HFF-Myc (cell line): Measurements from ENCODE around the gene MYL9.

ENCODE experiments used
- DNase-seq: peaks from one replicate; pipeline ENCODE4 v3.0.0-alpha.2; 2011; ENCODE audit warnings: low read depth; ENCODE audit errors: extremely low read depth
- H3K4me3 ChIP-seq: replicated peaks from 2 replicates; pipeline ENCODE4 v1.5.1; 2011; ENCODE audit warnings: low read depth, mild to moderate bottlenecking, control low read depth, low read length
- TF ChIP-seq, protein P1 (sequence below): IDR thresholded peaks from 2 replicates; pipeline ENCODE4 v1.5.1; 2012; ENCODE audit warnings: mild to moderate bottlenecking, low read depth, low read length, control low read depth; ENCODE audit errors: missing control alignments

The MYL9 gene

DNA sequence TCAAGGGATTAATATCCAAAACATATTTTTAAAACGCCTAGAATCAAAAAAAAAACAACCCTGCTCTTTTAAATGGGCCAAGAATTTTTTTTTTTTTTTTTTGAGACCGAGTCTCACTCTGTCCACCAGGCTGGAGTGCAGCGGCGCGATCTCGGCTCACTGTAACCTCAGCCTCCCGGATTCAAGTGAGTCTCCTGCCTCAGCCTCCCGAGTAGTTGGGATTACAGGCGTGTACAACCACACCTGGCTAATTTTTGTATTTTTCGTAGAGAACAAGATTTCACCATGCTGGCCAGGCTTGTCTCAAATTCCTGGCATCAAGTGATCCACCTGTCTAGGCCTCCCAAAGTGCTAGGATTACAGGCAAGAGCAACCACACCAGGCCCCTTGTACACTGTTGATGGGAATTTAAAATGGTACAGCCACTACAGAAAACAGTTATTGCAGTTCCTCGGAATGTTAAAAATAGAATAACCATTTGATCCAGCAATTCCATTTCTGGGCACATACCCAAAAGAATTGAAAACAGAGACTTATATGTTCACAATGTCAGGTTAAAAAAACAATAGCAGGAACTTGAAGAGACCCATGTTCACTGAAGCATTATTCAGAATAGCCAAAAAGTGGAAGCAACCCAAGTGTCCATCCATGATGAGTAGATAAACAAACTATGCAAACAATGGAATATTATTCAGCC, 3.1 kb upstream of the MYL9 start:
- no peak for DNase-seq
- H3K4me3 ChIP-seq: no peak overlapping the region
- TF ChIP-seq, protein P1, sequence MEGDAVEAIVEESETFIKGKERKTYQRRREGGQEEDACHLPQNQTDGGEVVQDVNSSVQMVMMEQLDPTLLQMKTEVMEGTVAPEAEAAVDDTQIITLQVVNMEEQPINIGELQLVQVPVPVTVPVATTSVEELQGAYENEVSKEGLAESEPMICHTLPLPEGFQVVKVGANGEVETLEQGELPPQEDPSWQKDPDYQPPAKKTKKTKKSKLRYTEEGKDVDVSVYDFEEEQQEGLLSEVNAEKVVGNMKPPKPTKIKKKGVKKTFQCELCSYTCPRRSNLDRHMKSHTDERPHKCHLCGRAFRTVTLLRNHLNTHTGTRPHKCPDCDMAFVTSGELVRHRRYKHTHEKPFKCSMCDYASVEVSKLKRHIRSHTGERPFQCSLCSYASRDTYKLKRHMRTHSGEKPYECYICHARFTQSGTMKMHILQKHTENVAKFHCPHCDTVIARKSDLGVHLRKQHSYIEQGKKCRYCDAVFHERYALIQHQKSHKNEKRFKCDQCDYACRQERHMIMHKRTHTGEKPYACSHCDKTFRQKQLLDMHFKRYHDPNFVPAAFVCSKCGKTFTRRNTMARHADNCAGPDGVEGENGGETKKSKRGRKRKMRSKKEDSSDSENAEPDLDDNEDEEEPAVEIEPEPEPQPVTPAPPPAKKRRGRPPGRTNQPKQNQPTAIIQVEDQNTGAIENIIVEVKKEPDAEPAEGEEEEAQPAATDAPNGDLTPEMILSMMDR: no peak

DNA sequence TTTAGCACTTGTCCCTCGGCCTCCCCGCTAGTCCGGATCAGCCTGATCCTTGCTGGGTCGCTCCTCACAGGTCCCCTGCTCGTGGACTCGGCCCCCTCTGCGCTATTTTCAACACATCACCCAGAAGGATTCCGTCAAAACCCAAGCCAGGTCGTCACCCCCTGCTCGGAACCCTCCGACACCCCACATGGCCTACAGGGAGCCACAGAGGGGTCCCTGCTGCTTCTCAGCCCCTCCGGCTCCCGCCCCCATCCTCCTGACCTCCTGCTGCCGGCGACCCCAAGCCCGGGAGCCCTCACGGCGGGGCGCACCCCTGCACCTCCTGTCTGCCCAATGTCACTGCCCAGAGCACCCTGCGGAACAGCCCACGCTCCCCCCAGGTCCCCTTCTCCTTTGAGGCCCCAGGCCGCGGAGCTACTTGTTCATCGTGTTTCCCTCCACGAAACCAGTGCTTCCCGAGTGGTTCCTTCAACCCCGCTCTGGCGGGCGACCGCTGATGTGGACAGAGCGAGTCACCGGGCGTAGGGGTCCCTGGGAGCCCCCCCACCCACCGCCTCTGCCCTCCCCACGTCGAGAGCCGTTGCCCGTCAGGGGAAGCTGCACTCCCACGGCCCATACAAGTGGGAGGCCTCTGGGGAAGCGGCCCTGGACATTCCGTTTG, 638 bp upstream of the MYL9 start:
- peak overlapping the region; percentile 68 for H3K4me3 ChIP-seq
- DNase-seq: no peak
- TF ChIP-seq, protein P1: no peak

DNA sequence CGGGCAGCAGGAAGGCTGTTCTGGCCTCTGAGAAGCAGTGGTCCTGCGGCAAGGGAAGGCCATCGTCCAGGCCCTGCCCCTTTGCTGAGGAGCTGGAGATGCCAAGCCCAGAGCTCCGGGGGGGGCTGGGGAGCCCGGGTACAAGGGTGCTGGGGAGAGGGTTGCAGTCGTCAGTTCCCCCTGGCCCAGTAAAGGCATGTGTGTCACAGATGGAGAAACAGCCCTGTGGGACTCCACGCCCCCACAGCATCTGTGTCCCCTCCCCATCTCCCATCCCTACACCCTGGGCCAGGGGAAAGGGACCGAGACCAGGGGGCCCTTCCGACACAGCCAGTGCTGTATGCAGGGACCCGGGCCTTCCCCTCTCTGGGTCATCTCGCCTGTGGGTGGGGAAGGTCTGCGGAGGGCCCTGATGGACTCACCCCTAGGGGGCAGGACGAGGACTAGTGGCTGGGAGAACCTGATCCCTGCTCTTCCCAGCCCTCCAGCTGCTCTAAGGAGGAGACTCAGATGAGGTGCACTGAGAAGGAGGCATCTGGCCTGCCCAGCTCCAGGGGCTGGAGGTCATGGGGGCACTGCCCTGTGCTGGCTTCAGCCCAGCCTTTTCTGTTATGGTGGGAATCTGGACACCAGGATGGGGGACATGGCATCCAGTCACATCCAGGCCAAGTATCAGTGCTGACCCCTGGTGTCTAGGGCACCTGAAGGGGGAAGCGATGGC, 609 bp downstream of the MYL9 start:
- DNase-seq: no peak
- peak overlapping the region; percentile 68 for H3K4me3 ChIP-seq
- TF ChIP-seq, protein P1: peak; percentile 77

DNA sequence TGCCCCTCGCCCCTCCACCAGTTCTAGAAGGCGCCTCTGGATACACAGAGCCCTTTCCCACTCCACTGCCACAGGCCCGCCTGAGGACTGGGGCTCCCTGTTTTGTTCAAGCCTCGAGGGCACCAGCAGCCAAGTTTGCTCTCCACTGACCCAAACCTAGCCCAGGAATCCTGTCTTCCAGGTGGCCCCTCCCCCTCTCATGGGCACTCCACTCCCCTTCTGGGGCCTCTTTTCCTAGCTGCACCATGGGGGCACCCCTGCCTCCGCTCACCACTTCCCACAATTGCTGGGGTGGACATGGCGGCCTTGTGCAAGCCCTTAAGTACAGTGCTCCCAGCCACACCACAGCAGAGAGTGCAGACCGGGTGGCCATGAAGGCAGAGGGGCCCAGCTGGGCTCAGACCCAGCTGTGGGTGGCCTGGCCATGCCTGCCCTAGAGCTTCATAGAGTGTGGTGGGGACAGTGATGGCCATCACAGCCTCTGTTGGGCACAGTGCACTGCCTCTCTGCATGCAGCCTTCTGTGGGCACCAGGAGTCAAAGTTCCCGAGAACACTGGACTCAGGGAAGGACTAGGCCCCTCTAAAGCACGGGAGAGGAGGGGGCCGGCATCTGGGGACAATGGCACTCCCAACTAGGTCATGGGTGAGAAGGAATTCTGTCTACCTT, 1.3 kb downstream of the MYL9 start:
- H3K4me3 ChIP-seq: peak overlapping the region; percentile 68
- TF ChIP-seq, protein P1: no peak

DNA sequence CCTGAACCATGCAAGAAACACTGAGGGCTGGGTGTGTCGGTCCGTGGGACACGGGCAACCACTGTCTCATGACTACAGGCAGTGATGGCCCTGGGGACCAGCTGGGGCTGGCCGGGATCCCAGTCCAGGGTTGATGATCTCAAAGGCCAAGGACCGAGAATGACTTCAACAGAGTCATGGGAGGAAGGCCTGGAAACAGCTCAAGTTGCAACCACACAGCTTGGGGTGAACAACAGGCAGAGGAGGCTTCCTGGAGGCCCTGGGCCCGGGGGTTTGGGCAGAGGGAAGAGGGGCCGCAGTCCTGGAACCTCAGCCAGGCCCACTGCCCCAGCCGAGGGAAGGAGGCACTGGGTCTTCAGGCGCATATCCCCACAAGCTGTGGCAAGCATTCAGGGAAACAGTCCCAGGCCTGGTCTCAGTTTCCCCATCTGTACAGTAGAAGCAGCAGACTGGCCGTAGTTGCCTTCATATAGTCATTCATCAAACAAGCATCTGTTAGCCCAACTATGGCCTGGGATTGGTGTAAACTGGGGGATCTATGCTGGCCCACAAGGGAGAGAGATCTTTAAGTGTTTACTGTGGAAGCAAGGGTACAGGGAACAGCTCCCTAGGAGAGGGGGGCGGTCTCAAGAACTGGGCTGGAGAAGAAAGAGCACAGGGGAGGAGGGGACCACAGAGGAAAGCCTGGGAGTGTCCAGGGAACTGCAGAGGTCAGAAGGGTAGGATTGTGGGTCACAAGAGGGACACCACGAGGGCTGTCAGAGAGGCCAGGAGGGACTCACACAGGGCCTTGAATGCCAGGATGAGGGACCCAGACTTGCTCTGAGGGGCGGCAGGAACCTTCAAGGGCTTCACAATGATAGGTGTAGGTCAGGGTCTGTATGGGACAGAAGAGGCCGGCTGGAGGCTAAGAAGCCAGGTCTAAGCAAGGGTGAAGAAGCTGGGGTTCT, 2.1 kb downstream of the MYL9 start:
- TF ChIP-seq, protein P1: no peak
- H3K4me3 ChIP-seq: peak overlapping the region; percentile 68
- DNase-seq: no peak

More for the DNA sequence above, 1.3 kb downstream of the MYL9 start:
- no peak for DNase-seq
